GM21360 (cell line): ENCODE data around the gene RPRML.
"Not testable (repeated sequence)": the region's sequence is repeated elsewhere in the genome, so short reads cannot be mapped to it uniquely, and the experiment has no call there.

Source experiments
- ATAC-seq: cut with Tn5 transposase; IDR thresholded peaks from one replicate; pipeline ENCODE4 v1.9.1; 2021; ENCODE audit warnings: mild to moderate bottlenecking, moderate library complexity; ENCODE audit not compliant: unreplicated experiment

The RPRML gene

GRCh38 chr17:46977348-46977747 is 1.7 kb downstream of the RPRML start:
- no peak for ATAC-seq

GRCh38 chr17:46976626-46977270 is 2.3 kb downstream of the RPRML start:
- no peak for ATAC-seq

- ATAC-seq: no peak
Observed at GRCh38 chr17:46975287-46975686, 3.8 kb downstream of the RPRML start.

GRCh38 chr17:46974086-46974485 is 5.0 kb downstream of the RPRML start:
- no peak for ATAC-seq

- no peak for ATAC-seq
Observed at GRCh38 chr17:46972346-46972745, 6.7 kb downstream of the RPRML start.

GRCh38 chr17:46971647-46972300 is 7.3 kb downstream of the RPRML start:
- ATAC-seq: no peak

GRCh38 chr17:46968896-46969295 is 10.2 kb downstream of the RPRML start:
- no peak for ATAC-seq

GRCh38 chr17:46968224-46968834 is 10.7 kb downstream of the RPRML start:
- no peak for ATAC-seq

- ATAC-seq: no peak
Observed at GRCh38 chr17:46964315-46965265, 14.5 kb downstream of the RPRML start.

GRCh38 chr17:46963571-46963970 is 15.5 kb downstream of the RPRML start:
- no peak for ATAC-seq

- ATAC-seq: no peak
Observed at GRCh38 chr17:46962374-46962790, 16.7 kb downstream of the RPRML start.

- ATAC-seq: no peak
Observed at GRCh38 chr17:46960152-46960551, 18.9 kb downstream of the RPRML start.

- no peak for ATAC-seq
Observed at GRCh38 chr17:46958041-46958591, 20.9 kb downstream of the RPRML start.

GRCh38 chr17:46953191-46953590 is 25.9 kb downstream of the RPRML start:
- not testable (repeated sequence) for ATAC-seq

- ATAC-seq: no peak
Observed at GRCh38 chr17:46952115-46952514, 26.9 kb downstream of the RPRML start.

GRCh38 chr17:46951706-46952105 is 27.3 kb downstream of the RPRML start:
- ATAC-seq: no peak

- no peak for ATAC-seq
Observed at GRCh38 chr17:46950997-46951621, 27.9 kb downstream of the RPRML start.

GRCh38 chr17:46950342-46950996 is 28.6 kb downstream of the RPRML start:
- ATAC-seq: no peak

GRCh38 chr17:46949291-46950174 is 29.5 kb downstream of the RPRML start:
- no peak for ATAC-seq
